Stimulated activated CD4-positive, alpha-beta T cell treated with anti-CD3 and anti-CD28 coated beads, Interleukin-1b, Interleukin-23, amount 100 ng/mL, for 4 hours (primary cell): ENCODE measurements around the gene RNF169.
"Not testable (repeated sequence)": the region's sequence is repeated elsewhere in the genome, so short reads cannot be mapped to it uniquely, and the experiment has no call there.

Experiments used
- DNase-seq, 2 donors: peaks; one replicate each; pipeline ENCODE4 v3.0.0-alpha.2; 2020; ENCODE audit warnings: low read depth in 2 of 2

The RNF169 gene

GRCh38 chr11:74730571-74731260 lies 17.9 kb upstream of the RNF169 start:
- DNase-seq: no peak

- no peak for DNase-seq
Measured at GRCh38 chr11:74731301-74732094, 17.2 kb upstream of the RNF169 start, which contains the start of gene CHRDL2. TSS of gene CHRDL2 (minus strand) at chr11:74731426. CDS start at chr11:74730888, 538 bp downstream.

- no peak for DNase-seq
Measured at GRCh38 chr11:74734559-74734925, 14.1 kb upstream of the RNF169 start.

- no peak for DNase-seq
Measured at GRCh38 chr11:74735365-74735928, 13.2 kb upstream of the RNF169 start.

- DNase-seq: no peak
Measured at GRCh38 chr11:74736031-74736430, 12.6 kb upstream of the RNF169 start.

- DNase-seq: peak; percentile 21 to 28
Measured at GRCh38 chr11:74739546-74740270, 8.9 kb upstream of the RNF169 start.

GRCh38 chr11:74742070-74742469 lies 6.6 kb upstream of the RNF169 start:
- no peak for DNase-seq

GRCh38 chr11:74743640-74744039 lies 5.0 kb upstream of the RNF169 start:
- no peak for DNase-seq

- DNase-seq: no peak
Measured at GRCh38 chr11:74744277-74744676, 4.4 kb upstream of the RNF169 start.

GRCh38 chr11:74746868-74747267 lies 1.8 kb upstream of the RNF169 start:
- DNase-seq: no peak

- DNase-seq: peak; percentile 27 to 39
Measured at GRCh38 chr11:74749127-74749964, 697 bp downstream of the RNF169 start.

GRCh38 chr11:74749965-74750296 lies 1.3 kb downstream of the RNF169 start:
- no peak for DNase-seq

GRCh38 chr11:74750598-74750997 lies 1.9 kb downstream of the RNF169 start:
- not testable (repeated sequence) for DNase-seq

GRCh38 chr11:74751303-74751702 lies 2.7 kb downstream of the RNF169 start:
- DNase-seq: no peak

- no peak for DNase-seq
Measured at GRCh38 chr11:74754507-74755252, 6.0 kb downstream of the RNF169 start.

- DNase-seq: no peak
Measured at GRCh38 chr11:74755395-74755995, 6.8 kb downstream of the RNF169 start.

GRCh38 chr11:74756571-74756970 lies 7.9 kb downstream of the RNF169 start:
- no peak for DNase-seq

GRCh38 chr11:74766905-74767304 lies 18.3 kb downstream of the RNF169 start:
- DNase-seq: no peak

- DNase-seq: not testable (repeated sequence)
Measured at GRCh38 chr11:74768172-74768651, 19.6 kb downstream of the RNF169 start.
